RWPE1 (cell line): ENCODE data around the gene MTMR10.
A peak's percentile ranks its signal among the peaks of the same experiment; 100 is the strongest.

ENCODE experiments used
- CTCF ChIA-PET: fragments of 350-600 bp; sonication (Branson Sonifier 250); formaldehyde crosslinking; extraction: SDS; loops from one replicate; lab custom pipeline; 2021; lab: Yijun Ruan, JAX
- POLR2A ChIA-PET: fragments of 400-600 bp; formaldehyde crosslinking; extraction: SDS; loops from one replicate; lab custom pipeline; 2020; ENCODE audit warnings: antibody characterized with exemption; ENCODE audit not compliant: low non-redundant PET; lab: Yijun Ruan, JAX
- DNase-seq: peaks from one replicate; pipeline ENCODE4 v3.0.0; 2012; ENCODE audit warnings: low spot score
- H3K27ac ChIP-seq: fragments of 450-650 bp; 2 replicates; pipeline ENCODE4 v1.5.1; 2017
- TF ChIP-seq, protein P1 (sequence below): fragments of 450-650 bp; conservative IDR thresholded peaks from 2 replicates; pipeline ENCODE4 v1.5.1; 2017; ENCODE audit warnings: low read depth, mild to moderate bottlenecking

The MTMR10 gene

GRCh38 chr15:30974112-30974511 lies 17.3 kb downstream of the MTMR10 start:
- POLR2A ChIA-PET = no interaction called here
- CTCF ChIA-PET = interaction anchor here (0.6 kb wide), 1 partner anchor 155 kb away, joined by 3 read pairs; no protein-coding TSS in a partner anchor
- no peak overlapping the region for H3K27ac ChIP-seq
- TF ChIP-seq, protein P1, sequence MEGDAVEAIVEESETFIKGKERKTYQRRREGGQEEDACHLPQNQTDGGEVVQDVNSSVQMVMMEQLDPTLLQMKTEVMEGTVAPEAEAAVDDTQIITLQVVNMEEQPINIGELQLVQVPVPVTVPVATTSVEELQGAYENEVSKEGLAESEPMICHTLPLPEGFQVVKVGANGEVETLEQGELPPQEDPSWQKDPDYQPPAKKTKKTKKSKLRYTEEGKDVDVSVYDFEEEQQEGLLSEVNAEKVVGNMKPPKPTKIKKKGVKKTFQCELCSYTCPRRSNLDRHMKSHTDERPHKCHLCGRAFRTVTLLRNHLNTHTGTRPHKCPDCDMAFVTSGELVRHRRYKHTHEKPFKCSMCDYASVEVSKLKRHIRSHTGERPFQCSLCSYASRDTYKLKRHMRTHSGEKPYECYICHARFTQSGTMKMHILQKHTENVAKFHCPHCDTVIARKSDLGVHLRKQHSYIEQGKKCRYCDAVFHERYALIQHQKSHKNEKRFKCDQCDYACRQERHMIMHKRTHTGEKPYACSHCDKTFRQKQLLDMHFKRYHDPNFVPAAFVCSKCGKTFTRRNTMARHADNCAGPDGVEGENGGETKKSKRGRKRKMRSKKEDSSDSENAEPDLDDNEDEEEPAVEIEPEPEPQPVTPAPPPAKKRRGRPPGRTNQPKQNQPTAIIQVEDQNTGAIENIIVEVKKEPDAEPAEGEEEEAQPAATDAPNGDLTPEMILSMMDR = no peak
- no peak for DNase-seq

- no peak overlapping the region for H3K27ac ChIP-seq
- no peak for DNase-seq
- TF ChIP-seq, protein P1 = no peak
- ChIA-PET POLR2A (no interaction called here), CTCF (no interaction called here)
These were observed 18.0 kb downstream of the MTMR10 start for GRCh38 chr15:30973379-30973778.

GRCh38 chr15:30969724-30970123 lies 21.7 kb downstream of the MTMR10 start:
- no peak for DNase-seq
- ChIA-PET CTCF (no interaction called here), POLR2A (no interaction called here)
- TF ChIP-seq, protein P1 = no peak
- no peak overlapping the region for H3K27ac ChIP-seq

- POLR2A ChIA-PET = no interaction called here
- no peak overlapping the region for H3K27ac ChIP-seq
- TF ChIP-seq, protein P1 = no peak
- CTCF ChIA-PET = interaction anchor here (0.6 to 1.2 kb wide), 3 partner anchors 18 to 165 kb away, joined by 3 to 5 read pairs (median 3); no protein-coding TSS in a partner anchor
- DNase-seq = no peak
These were observed 27.7 kb downstream of the MTMR10 start for GRCh38 chr15:30963681-30964080.

GRCh38 chr15:30962659-30963058 lies 28.8 kb downstream of the MTMR10 start:
- CTCF ChIA-PET = interaction anchor here (1.2 kb wide), 1 partner anchor 166 kb away, joined by 5 read pairs; no protein-coding TSS in a partner anchor
- TF ChIP-seq, protein P1 = no peak
- POLR2A ChIA-PET = no interaction called here
- H3K27ac ChIP-seq = no peak overlapping the region
- no peak for DNase-seq

- POLR2A ChIA-PET = no interaction called here
- H3K27ac ChIP-seq = peak overlapping the region; percentile 44
These were observed 29.3 kb downstream of the MTMR10 start for GRCh38 chr15:30962079-30962478.

More at GRCh38 chr15:30962079-30962478, 29.3 kb downstream of the MTMR10 start:
- TF ChIP-seq, protein P1 = no peak
- peak; percentile 65 for DNase-seq
- CTCF ChIA-PET = interaction anchor here (0.7 kb wide), 1 partner anchor 85 kb away, joined by 3 read pairs; no protein-coding TSS in a partner anchor
